BE2C (cell line): ENCODE results near the gene TRPM3.
A peak's percentile ranks its signal among the peaks of the same experiment; 100 is the strongest.

Experiments
- DNase-seq: peaks from one replicate; pipeline ENCODE4 v3.0.0-alpha.2; 2020
- H3K27me3 ChIP-seq: fragments of 250-450 bp; sonication (Bioruptor Pico); 2 replicates; pipeline ENCODE4 v1.5.1; 2020; ENCODE audit warnings: mild to moderate bottlenecking
- H3K36me3 ChIP-seq: fragments of 250-450 bp; sonication (Bioruptor Pico); 2 replicates; pipeline ENCODE4 v1.5.1; 2020; ENCODE audit warnings: mild to moderate bottlenecking
- H3K4me1 ChIP-seq: fragments of 250-450 bp; sonication (Bioruptor Pico); 2 replicates; pipeline ENCODE4 v1.5.1; 2020
- H3K4me3 ChIP-seq: 2 replicates; pipeline ENCODE4 v1.5.1; 2011; ENCODE audit warnings: low read depth, low read length
- H3K9me3 ChIP-seq: fragments of 250-450 bp; sonication (Bioruptor Pico); 2 replicates; pipeline ENCODE4 v1.5.1; 2020
- CTCF ChIP-seq: IDR thresholded peaks from 2 replicates; pipeline ENCODE4 v1.5.1; 2012; ENCODE audit warnings: mild to moderate bottlenecking, low read depth, low read length

Gene TRPM3

GRCh38 chr9:70519912-70520724 lies 601.3 kb downstream of the TRPM3 start:
- Histone ChIP-seq H3K36me3 (no peaks in the 10 kb centered on the region), H3K4me3 (no peak overlapping the region), H3K9me3 (no peaks in the 10 kb centered on the region), H3K27me3 (peaks cover 6% of the 10 kb centered on the region; the same call in 1 of the 2 replicates), H3K4me1 (no peaks in the 10 kb centered on the region; the same call in 1 of the 2 replicates)
- DNase-seq = no peak
- TF ChIP-seq CTCF = no peak

GRCh38 chr9:70517926-70518610 lies 603.4 kb downstream of the TRPM3 start:
- no peak for TF ChIP-seq CTCF
- no peak for DNase-seq
- H3K4me1 ChIP-seq = no peaks in the 10 kb centered on the region; the same call in 1 of the 2 replicates
- H3K4me3 ChIP-seq = no peak overlapping the region
- H3K9me3 ChIP-seq = no peaks in the 10 kb centered on the region
- H3K36me3 ChIP-seq = no peaks in the 10 kb centered on the region
- H3K27me3 ChIP-seq = peaks cover 6% of the 10 kb centered on the region; the same call in 1 of the 2 replicates

GRCh38 chr9:70514273-70514672 lies 607.1 kb downstream of the TRPM3 start:
- Histone ChIP-seq H3K4me3 (no peak overlapping the region), H3K4me1 (no peaks in the 10 kb centered on the region; the same call in 1 of the 2 replicates), H3K36me3 (no peaks in the 10 kb centered on the region), H3K9me3 (no peaks in the 10 kb centered on the region; the same call in 1 of the 2 replicates), H3K27me3 (no peaks in the 10 kb centered on the region)
- TF ChIP-seq CTCF = no peak
- no peak for DNase-seq

- TF ChIP-seq CTCF = no peak
- Histone ChIP-seq H3K36me3 (no peaks in the 10 kb centered on the region), H3K4me1 (no peaks in the 10 kb centered on the region; the same call in 1 of the 2 replicates), H3K9me3 (no peaks in the 10 kb centered on the region; the same call in 1 of the 2 replicates), H3K27me3 (no peaks in the 10 kb centered on the region), H3K4me3 (no peak overlapping the region)
- no peak for DNase-seq
Measured at GRCh38 chr9:70511858-70512257, 609.6 kb downstream of the TRPM3 start.

- Histone ChIP-seq H3K9me3 (no peaks in the 10 kb centered on the region; the same call in 1 of the 2 replicates), H3K4me3 (no peak overlapping the region), H3K27me3 (no peaks in the 10 kb centered on the region), H3K36me3 (no peaks in the 10 kb centered on the region), H3K4me1 (no peaks in the 10 kb centered on the region; the same call in 1 of the 2 replicates)
- peak; percentile 55 for DNase-seq
- TF ChIP-seq CTCF = peak; percentile 80
Measured at GRCh38 chr9:70510157-70510770, 611.2 kb downstream of the TRPM3 start.
